ENCODE results near the gene YAE1.

The YAE1 gene

GRCh38 chr7:39547336-39547735 is 18.9 kb upstream of the YAE1 start:
- no peak overlapping the region for H3K4me2 ChIP-seq (ENCODE audit: low read length)
- H3K9ac ChIP-seq = no peak overlapping the region
- no peak overlapping the region for H2AFZ ChIP-seq
- H3K27ac ChIP-seq = no peak overlapping the region
- no peaks in the 10 kb centered on the region for H3K27me3 ChIP-seq (ENCODE audit: control insufficient read depth, insufficient read depth, low read length)
- H3K36me3 ChIP-seq (ENCODE audit: control insufficient read depth, insufficient read depth, low read length) = no peaks in the 10 kb centered on the region
- no peaks in the 10 kb centered on the region for H3K9me3 ChIP-seq (ENCODE audit: control insufficient read depth, low read length)
- no peak for TF ChIP-seq CTCF (IDR thresholded peaks at IDR 0.05)
- no peaks in the 10 kb centered on the region for H3K79me2 ChIP-seq
- no peaks in the 10 kb centered on the region for H3K4me1 ChIP-seq
- no peak overlapping the region for H3K4me3 ChIP-seq (ENCODE audit: low read depth, low read length)

GRCh38 chr7:39550411-39550810 is 15.8 kb upstream of the YAE1 start:
- H3K4me3 ChIP-seq (ENCODE audit: low read depth, low read length) = no peak overlapping the region
- H3K4me1 ChIP-seq = peaks cover 9% of the 10 kb centered on the region
- no peak for TF ChIP-seq CTCF (IDR thresholded peaks at IDR 0.05)
- H3K9me3 ChIP-seq (ENCODE audit: control insufficient read depth, low read length) = no peaks in the 10 kb centered on the region
- no peak overlapping the region for H3K9ac ChIP-seq
- H3K79me2 ChIP-seq = no peaks in the 10 kb centered on the region
- no peak overlapping the region for H3K27ac ChIP-seq
- no peak overlapping the region for H3K4me2 ChIP-seq (ENCODE audit: low read length)
- no peaks in the 10 kb centered on the region for H3K27me3 ChIP-seq (ENCODE audit: control insufficient read depth, insufficient read depth, low read length)
- H2AFZ ChIP-seq = no peak overlapping the region
- no peaks in the 10 kb centered on the region for H3K36me3 ChIP-seq (ENCODE audit: control insufficient read depth, insufficient read depth, low read length)

GRCh38 chr7:39553436-39553835 is 12.8 kb upstream of the YAE1 start:
- Histone ChIP-seq H3K79me2 (no peaks in the 10 kb centered on the region), H3K27me3 (ENCODE audit: control insufficient read depth, insufficient read depth, low read length) (no peaks in the 10 kb centered on the region), H3K4me3 (ENCODE audit: low read depth, low read length) (no peak overlapping the region), H3K36me3 (ENCODE audit: control insufficient read depth, insufficient read depth, low read length) (no peaks in the 10 kb centered on the region), H3K9ac (no peak overlapping the region), H3K9me3 (ENCODE audit: control insufficient read depth, low read length) (no peaks in the 10 kb centered on the region), H3K4me2 (ENCODE audit: low read length) (no peak overlapping the region), H3K27ac (no peak overlapping the region), H2AFZ (no peak overlapping the region), H3K4me1 (peaks cover 16% of the 10 kb centered on the region)
- no peak for TF ChIP-seq CTCF (IDR thresholded peaks at IDR 0.05)

GRCh38 chr7:39554583-39555165 is 11.5 kb upstream of the YAE1 start:
- no peaks in the 10 kb centered on the region for H3K36me3 ChIP-seq (ENCODE audit: control insufficient read depth, insufficient read depth, low read length)
- H2AFZ ChIP-seq = peak overlapping the region; percentile 39
- H3K9me3 ChIP-seq (ENCODE audit: control insufficient read depth, low read length) = no peaks in the 10 kb centered on the region
- no peak for TF ChIP-seq CTCF (IDR thresholded peaks at IDR 0.05)
- H3K79me2 ChIP-seq = no peaks in the 10 kb centered on the region
- no peak overlapping the region for H3K4me2 ChIP-seq (ENCODE audit: low read length)
- no peaks in the 10 kb centered on the region for H3K27me3 ChIP-seq (ENCODE audit: control insufficient read depth, insufficient read depth, low read length)
- H3K9ac ChIP-seq = no peak overlapping the region
- no peak overlapping the region for H3K4me3 ChIP-seq (ENCODE audit: low read depth, low read length)
- H3K4me1 ChIP-seq = peaks cover 16% of the 10 kb centered on the region
- peak overlapping the region; percentile 20 for H3K27ac ChIP-seq

- no peaks in the 10 kb centered on the region for H3K79me2 ChIP-seq
- H3K9ac ChIP-seq = no peak overlapping the region
- no peak for TF ChIP-seq CTCF (IDR thresholded peaks at IDR 0.05)
- no peaks in the 10 kb centered on the region for H3K27me3 ChIP-seq (ENCODE audit: control insufficient read depth, insufficient read depth, low read length)
- no peak overlapping the region for H3K4me2 ChIP-seq (ENCODE audit: low read length)
- no peak overlapping the region for H3K27ac ChIP-seq
- H3K36me3 ChIP-seq (ENCODE audit: control insufficient read depth, insufficient read depth, low read length) = no peaks in the 10 kb centered on the region
- H2AFZ ChIP-seq = no peak overlapping the region
- no peaks in the 10 kb centered on the region for H3K9me3 ChIP-seq (ENCODE audit: control insufficient read depth, low read length)
- peaks cover 30% of the 10 kb centered on the region for H3K4me1 ChIP-seq
- no peak overlapping the region for H3K4me3 ChIP-seq (ENCODE audit: low read depth, low read length)
Observed at GRCh38 chr7:39557222-39557621, 9.0 kb upstream of the YAE1 start.
